Lower leg skin (tissue), 4 donors: ENCODE measurements around the gene CYP4A22. TPM values are rescaled to one million over a fixed set of nuclear protein-coding genes. Genes with fewer than 3 reads are reported as not detected.

Source experiments
- DNase-seq, 2 donors: peaks; one replicate each; pipeline ENCODE4 v3.0.0-alpha.2; 2019; ENCODE audit warnings: low spot score in 2 of 2
- H3K4me3 ChIP-seq: fragments of 200-600 bp; sonication (generic); 2 replicates; pipeline ENCODE4 v1.5.1; 2017; ENCODE audit warnings: mild to moderate bottlenecking, low read depth; ENCODE audit not compliant: poor library complexity, severe bottlenecking
- CTCF ChIP-seq, 3 donors: fragments of 450-650 bp; IDR thresholded peaks; one replicate each; pipeline ENCODE4 v1.5.1; 2016; ENCODE audit warnings: antibody characterized with exemption in 3 of 3, mild to moderate bottlenecking in 3 of 3, moderate library complexity in 2 of 3
- POLR2A ChIP-seq, 2 donors: fragments of 450-650 bp; IDR thresholded peaks; one replicate each; pipeline ENCODE4 v1.6.1; 2016 to 2017; ENCODE audit warnings: antibody characterized with exemption in 2 of 2, mild to moderate bottlenecking in 1 of 2, moderate library complexity in 1 of 2
- WGBS, 2 donors: methylation state at CpG; one replicate each; pipeline ENCODE4 v1.1.5; 2018; 5-methylcytosine and 5-hydroxymethylcytosine counted together
- intact Hi-C: fragments of 100-400 bp; cut with DNase I; formaldehyde crosslinking; loops from one replicate; pipeline ENCODE4 v1.15.0; 2023; ENCODE audit warnings: low total_unique reads
- total RNA-seq, 4 donors: library from RNA; depleted of rRNA; stranded (reverse); fragments of >200 nt; gene quantifications; one replicate each; pipeline ENCODE4 v1.1.0, GENCODE V29; 2016

The CYP4A22 gene
- total RNA-seq, 4 donors from 2014 or later: 0.16 TPM; not detected in 3

- peak; percentile 81 to 97 for DNase-seq
- WGBS, 2 donors: 2 to 4% methylated on average over 25 to 27 of the region's 30 CpGs
- intact Hi-C loops: loop anchor here (10.0 kb wide), 1 partner anchor 425 kb away; no protein-coding TSS in a partner anchor
These were observed 42.1 kb downstream of the CYP4A22 start for GRCh38 chr1:47179017-47179987.

GRCh38 chr1:47179988-47180563, 42.8 kb downstream of the CYP4A22 start:
- WGBS, 2 donors: 39 to 69% methylated on average over 3 of the region's 3 CpGs
- no peak for TF ChIP-seq CTCF (IDR thresholded peaks at IDR 0.05)
- TF ChIP-seq POLR2A (IDR thresholded peaks at IDR 0.05): no peak
- intact Hi-C loops: loop anchor here (5.0 to 10.0 kb wide), 3 partner anchors 247 to 542 kb away; no protein-coding TSS in a partner anchor

More at GRCh38 chr1:47179017-47179987, 42.1 kb downstream of the CYP4A22 start:
- peak in 1 of 3 donors; percentile 88 for TF ChIP-seq CTCF (IDR thresholded peaks at IDR 0.05)
- TF ChIP-seq POLR2A (IDR thresholded peaks at IDR 0.05): no peak
- H3K4me3 ChIP-seq: peak overlapping the region; percentile 17

GRCh38 chr1:47180603-47181094, 43.4 kb downstream of the CYP4A22 start:
- TF ChIP-seq CTCF (IDR thresholded peaks at IDR 0.05): no peak
- TF ChIP-seq POLR2A (IDR thresholded peaks at IDR 0.05): no peak
- 68 to 71% methylated on average over 3 of the region's 3 CpGs for WGBS, 2 donors
- H3K4me3 ChIP-seq: no peak overlapping the region
- intact Hi-C loops: loop anchor here (5.0 kb wide), 2 partner anchors 247 to 542 kb away; no protein-coding TSS in a partner anchor
- peak in 1 of 2 donors; percentile 45 for DNase-seq

More at GRCh38 chr1:47179988-47180563, 42.8 kb downstream of the CYP4A22 start:
- H3K4me3 ChIP-seq: no peak overlapping the region
- peak in 1 of 2 donors; percentile 61 for DNase-seq

- intact Hi-C loops: loop anchor here (5.0 kb wide), 2 partner anchors 246 to 541 kb away; no protein-coding TSS in a partner anchor
- peak in 1 of 2 donors; percentile 75 for DNase-seq
- WGBS, 2 donors: 68 to 70% methylated on average over 17 to 18 of the region's 18 CpGs
- TF ChIP-seq POLR2A (IDR thresholded peaks at IDR 0.05) (no peak), CTCF (IDR thresholded peaks at IDR 0.05) (no peak)
- H3K4me3 ChIP-seq: no peak overlapping the region
These were observed 44.1 kb downstream of the CYP4A22 start for GRCh38 chr1:47181095-47181954.
